ENCODE results near the gene MORC2.

- TF ChIP-seq CTCF (IDR thresholded peaks at IDR 0.05; ENCODE audit: borderline replicate concordance, extremely low read depth, low read length, poor library complexity, severe bottlenecking), result no peak
- no peak for TF ChIP-seq EZH2 (IDR thresholded peaks at IDR 0.05; ENCODE audit: borderline replicate concordance, low read depth, low read length, severe bottlenecking)
Measured at GRCh38 chr22:30931541-30932300, 36.9 kb downstream of the MORC2 start.

Data from DND-41 (cell line).